Limb (tissue), 2 donors: Measurements from ENCODE around the gene NAB2.
A peak's percentile ranks its signal among the peaks of the same experiment; 100 is the strongest.
"Not testable (repeated sequence)": the region's sequence is repeated elsewhere in the genome, so short reads cannot be mapped to it uniquely, and the experiment has no call there.

Experiments
- DNase-seq, 2 donors: peaks; one replicate each; pipeline ENCODE4 v3.0.0-alpha.2; 2016; ENCODE audit errors: extremely low spot score in 2 of 2

The NAB2 gene

GRCh38 chr12:57088354-57089270 lies at the start of gene NAB2:
NAB2 (plus strand) TSS chr12:57089114; CDS start chr12:57089272, 158 bp downstream.
- DNase-seq: peak; percentile 94 to 96

GRCh38 chr12:57040211-57040610 lies 48.7 kb upstream of the NAB2 start:
- no peak for DNase-seq

GRCh38 chr12:57040750-57041149 lies 48.2 kb upstream of the NAB2 start:
- DNase-seq: no peak

GRCh38 chr12:57042695-57043094 lies 46.2 kb upstream of the NAB2 start:
- no peak for DNase-seq

GRCh38 chr12:57044468-57044867 lies 44.4 kb upstream of the NAB2 start:
- no peak for DNase-seq

GRCh38 chr12:57044889-57045288 lies 44.0 kb upstream of the NAB2 start:
- DNase-seq: no peak

- peak in 1 of 2 donors; percentile 41 for DNase-seq
Observed at GRCh38 chr12:57046086-57046791, 42.7 kb upstream of the NAB2 start.

GRCh38 chr12:57046947-57047890 lies 41.7 kb upstream of the NAB2 start:
- no peak for DNase-seq

GRCh38 chr12:57047981-57048380 lies 40.9 kb upstream of the NAB2 start:
- DNase-seq: no peak

- DNase-seq: no peak
Observed at GRCh38 chr12:57048423-57049118, 40.3 kb upstream of the NAB2 start.

- DNase-seq: no peak
Observed at GRCh38 chr12:57049119-57049446, 39.8 kb upstream of the NAB2 start.

- DNase-seq: no peak
Observed at GRCh38 chr12:57049890-57050289, 39.0 kb upstream of the NAB2 start, which contains the start of gene MYO1A. MYO1A (minus strand) TSS chr12:57050129; CDS start chr12:57048323, 1,806 bp downstream.

GRCh38 chr12:57051011-57051410 lies 37.9 kb upstream of the NAB2 start:
- no peak for DNase-seq

- DNase-seq: not testable (repeated sequence)
Observed at GRCh38 chr12:57053146-57053545, 35.8 kb upstream of the NAB2 start.

GRCh38 chr12:57053901-57054300 lies 35.0 kb upstream of the NAB2 start:
- DNase-seq: not testable (repeated sequence)

GRCh38 chr12:57055824-57056223 lies 33.1 kb upstream of the NAB2 start:
- DNase-seq: no peak

GRCh38 chr12:57057067-57057751 lies 31.7 kb upstream of the NAB2 start:
- DNase-seq: no peak

- DNase-seq: no peak
Observed at GRCh38 chr12:57058454-57058853, 30.5 kb upstream of the NAB2 start.

GRCh38 chr12:57063991-57064685 lies 24.8 kb upstream of the NAB2 start:
- no peak for DNase-seq

GRCh38 chr12:57066245-57066644 lies 22.7 kb upstream of the NAB2 start:
- no peak for DNase-seq
